A549 (cell line): Measurements from ENCODE around the gene OPCML. TPM values are rescaled to one million over a fixed set of nuclear protein-coding genes. Genes with fewer than 3 reads are reported as not detected.

Source experiments
- ATAC-seq, 2 experiments: fragments of 200-7000 bp in 1 of 2; fragments of >200 bp in 1 of 2; cut with Nextera tagmentation in 1 of 2; cut with Tn5 transposase in 1 of 2; 3 replicates each; pipeline versions ENCODE4 v1.8.0 to v1.9.1; 2018 to 2020; ENCODE audit warnings: mild to moderate bottlenecking in 1 of 2, moderate library complexity in 1 of 2
- CTCF ChIA-PET: fragments of 300-600 bp; sonication (Branson Sonifier 250); formaldehyde crosslinking; extraction: SDS; loops from one replicate; lab custom pipeline; 2021; ENCODE audit warnings: antibody characterized with exemption, inconsistent platforms; lab: Yijun Ruan, JAX
- POLR2A ChIA-PET: fragments of 350-600 bp; formaldehyde crosslinking; extraction: SDS; loops from one replicate; lab custom pipeline; 2021; ENCODE audit warnings: antibody characterized with exemption, inconsistent platforms; lab: Yijun Ruan, JAX
- DNase-seq, 2 experiments: peaks; one replicate each; pipeline versions ENCODE4 v3.0.0 to v3.0.0-alpha.2; 2011 to 2016; ENCODE audit warnings: low read depth in 1 of 2, low spot score in 1 of 2
- FAIRE-seq: peaks from 2 replicates; lab custom pipeline; 2011; peaks lifted over from hg19 to GRCh38; lab: Jason Lieb, UNC
- H3K27ac ChIP-seq, 2 experiments: fragments of >200 bp; sonication (Bioruptor Twin); formaldehyde crosslinking; 3 replicates each; pipeline ENCODE4 v1.5.1; 2016 to 2017
- H3K4me1 ChIP-seq: fragments of >200 bp; sonication (Bioruptor Twin); formaldehyde crosslinking; 3 replicates; pipeline ENCODE4 v1.6.1; 2016
- H3K4me2 ChIP-seq: fragments of >200 bp; sonication (Bioruptor Twin); formaldehyde crosslinking; 3 replicates; pipeline ENCODE4 v1.6.1; 2016
- H3K4me3 ChIP-seq: fragments of >200 bp; sonication (Bioruptor Twin); formaldehyde crosslinking; 3 replicates; pipeline ENCODE4 v1.5.1; 2016
- H3K9me3 ChIP-seq: fragments of >200 bp; sonication (Bioruptor Twin); formaldehyde crosslinking; 3 replicates; pipeline ENCODE4 v1.6.1; 2016
- BCL3 ChIP-seq: fragments of >200 bp; sonication (Bioruptor Twin); formaldehyde crosslinking; IDR thresholded peaks from 3 replicates; pipeline ENCODE4 v1.6.1; 2016
- CBX2 ChIP-seq: fragments of 200-600 bp; sonication (generic); IDR thresholded peaks from 2 replicates; pipeline ENCODE4 v1.6.1; 2016; ENCODE audit warnings: low read depth, mild to moderate bottlenecking, borderline replicate concordance
- CBX8 ChIP-seq: fragments of 200-600 bp; sonication (generic); IDR thresholded peaks from 2 replicates; pipeline ENCODE4 v1.6.1; 2016
- CHD4 ChIP-seq: fragments of 200-600 bp; sonication (generic); IDR thresholded peaks from 2 replicates; pipeline ENCODE4 v1.6.1; 2016; ENCODE audit warnings: antibody characterized with exemption, mild to moderate bottlenecking, borderline replicate concordance
- E2F6 ChIP-seq: IDR thresholded peaks from 2 replicates; pipeline ENCODE4 v1.6.1; 2012; ENCODE audit warnings: low read depth, borderline replicate concordance
- EHF ChIP-seq: fragments of 250-450 bp; sonication (Bioruptor Pico); IDR thresholded peaks from 2 replicates; pipeline ENCODE4 v1.5.0; 2020; ENCODE audit warnings: mild to moderate bottlenecking
- ESRRA ChIP-seq: fragments of 150-350 bp; IDR thresholded peaks from 2 replicates; pipeline ENCODE4 v1.6.1; 2014; ENCODE audit warnings: mild to moderate bottlenecking, low read length, borderline replicate concordance
- GATA3 ChIP-seq: IDR thresholded peaks from 2 replicates; pipeline ENCODE4 v1.6.1; 2012; ENCODE audit warnings: borderline replicate concordance
- HES2 ChIP-seq: fragments of >200 bp; sonication (Bioruptor Twin); formaldehyde crosslinking; IDR thresholded peaks from 2 replicates; pipeline ENCODE4 v1.6.1; 2016
- HEYL ChIP-seq: fragments of 250-450 bp; sonication (Bioruptor Pico); IDR thresholded peaks from 2 replicates; pipeline ENCODE4 v1.8.0; 2021; ENCODE audit warnings: mild to moderate bottlenecking, moderate library complexity
- HMGXB4 ChIP-seq: fragments of 250-450 bp; sonication (Bioruptor Pico); IDR thresholded peaks from 2 replicates; pipeline ENCODE4 v1.5.0; 2021; ENCODE audit warnings: mild to moderate bottlenecking, moderate library complexity, borderline replicate concordance
- HOXB5 ChIP-seq: fragments of 250-450 bp; sonication (Bioruptor Pico); IDR thresholded peaks from 2 replicates; pipeline ENCODE4 v1.5.0; 2020; ENCODE audit warnings: mild to moderate bottlenecking, moderate library complexity
- MAZ ChIP-seq: fragments of 150-350 bp; IDR thresholded peaks from 2 replicates; pipeline ENCODE4 v1.6.1; 2014; ENCODE audit warnings: antibody characterized with exemption, low read depth, low read length, borderline replicate concordance
- NFE2L2 ChIP-seq: fragments of 150-350 bp; conservative IDR thresholded peaks from 2 replicates; pipeline ENCODE4 v1.6.1; 2014; ENCODE audit warnings: low read length
- PBX3 ChIP-seq: IDR thresholded peaks from 2 replicates; pipeline ENCODE4 v1.6.1; 2012
- POLR2A ChIP-seq: IDR thresholded peaks from 2 replicates; pipeline ENCODE4 v1.6.1; 2012; ENCODE audit warnings: mild to moderate bottlenecking, low read length
- POLR2AphosphoS2 ChIP-seq: conservative IDR thresholded peaks from 2 replicates; pipeline ENCODE4 v1.6.1; 2012; ENCODE audit warnings: low read length, improper control_type of control experiment, inconsistent platforms
- TP53 ChIP-seq: fragments of 250-450 bp; sonication (Bioruptor Pico); IDR thresholded peaks from 2 replicates; pipeline ENCODE4 v1.5.0; 2021; ENCODE audit warnings: mild to moderate bottlenecking, moderate library complexity
- ZC3H11A ChIP-seq: fragments of 450-650 bp; IDR thresholded peaks from 2 replicates; pipeline ENCODE4 v1.6.1; 2014; ENCODE audit warnings: antibody characterized with exemption, mild to moderate bottlenecking
- ZNF302 ChIP-seq: fragments of 250-450 bp; sonication (Bioruptor Pico); IDR thresholded peaks from 2 replicates; pipeline ENCODE4 v1.9.0; 2021; ENCODE audit warnings: inconsistent platforms, mild to moderate bottlenecking, moderate library complexity
- ZSCAN20 ChIP-seq: fragments of 250-450 bp; sonication (Bioruptor Pico); IDR thresholded peaks from 2 replicates; pipeline ENCODE4 v1.8.0; 2022; ENCODE audit warnings: mild to moderate bottlenecking, moderate library complexity
- WGBS: methylation state at CpG from one replicate; pipeline ENCODE4 v1.1.6; 2017; ENCODE audit errors: missing lambda C conversion rate; 5-methylcytosine and 5-hydroxymethylcytosine counted together
- polyA plus RNA-seq, 4 experiments: library from polyadenylated mRNA; depleted of rRNA in 3 of 4; stranded (reverse); fragments of >200 nt; fragmentation: RNase III in 1 of 4; extraction: RNeasy Plus Mini Kit Qiagen cat#74134 plus additional on column Dnase treatment in 1 of 4; gene quantifications; 2 replicates in 3 of 4; 3 replicates in 1 of 4; pipeline ENCODE4 v1.2.3, GENCODE V29; 2011 to 2017

OPCML gene
- polyA plus RNA-seq, 2 of the 4 experiments (the other 2 are of a cell fraction), result not detected

- ATAC-seq, result no peak
- Histone ChIP-seq H3K4me1 (no peaks in the 10 kb centered on the region), H3K9me3 (no peaks in the 10 kb centered on the region), H3K4me2 (no peak overlapping the region), H3K27ac (no peak overlapping the region), H3K4me3 (no peak overlapping the region)
- CTCF ChIA-PET, result no interaction called here
- WGBS, result 0% methylated on average over 1 of the region's 2 CpGs
- no peak for DNase-seq
- POLR2A ChIA-PET, result no interaction called here
- no peak for FAIRE-seq
- no peak for TF ChIP-seq HES2
- TF ChIP-seq NFE2L2, result no peak
- TF ChIP-seq ZSCAN20 (CRISPR knock-in tag), result no peak
- TF ChIP-seq GATA3, result no peak
- TF ChIP-seq EHF (CRISPR knock-in tag), result no peak
- TF ChIP-seq ZNF302, result no peak
- no peak for TF ChIP-seq HEYL (CRISPR knock-in tag)
- no peak for TF ChIP-seq CBX8
- no peak for TF ChIP-seq CHD4
- no peak for TF ChIP-seq ESRRA
- TF ChIP-seq POLR2AphosphoS2, result no peak
- TF ChIP-seq PBX3, result no peak
- no peak for TF ChIP-seq E2F6
- no peak for TF ChIP-seq HOXB5 (CRISPR knock-in tag)
- TF ChIP-seq ZC3H11A, result no peak
- no peak for TF ChIP-seq CBX2
- no peak for TF ChIP-seq POLR2A
These were observed 53.1 kb downstream of the OPCML start for GRCh38 chr11:133479209-133479608.

- TF ChIP-seq MAZ (no peak), HMGXB4 (CRISPR knock-in tag) (no peak), ZSCAN20 (CRISPR knock-in tag) (no peak), BCL3 (no peak), TP53 (no peak)
- no peaks in the 10 kb centered on the region for H3K9me3 ChIP-seq
- no peak overlapping the region for H3K4me3 ChIP-seq
- ATAC-seq (no peak), DNase-seq (no peak), FAIRE-seq (no peak)
- H3K4me1 ChIP-seq, result no peaks in the 10 kb centered on the region
- ChIA-PET CTCF (no interaction called here), POLR2A (no interaction called here)
- 33% methylated on average over 4 of the region's 4 CpGs for WGBS
- no peak overlapping the region for H3K4me2 ChIP-seq
- H3K27ac ChIP-seq, result no peak overlapping the region
These were observed 55.1 kb downstream of the OPCML start for GRCh38 chr11:133477251-133477625.
